A549 (cell line): ENCODE data around the gene NKAIN2.

Experiments
- RAD21 ChIP-seq, 2 experiments: fragments of >200 bp in 1 of 2; sonication (Bioruptor Twin) in 1 of 2; formaldehyde crosslinking in 1 of 2; IDR thresholded peaks in 1 of 2; conservative IDR thresholded peaks in 1 of 2; 2 replicates in 1 of 2; 3 replicates in 1 of 2; pipeline ENCODE4 v1.6.1; 2012 to 2018; ENCODE audit warnings: inconsistent platforms in 1 of 2
- TF ChIP-seq, protein P1 (sequence below): fragments of >200 bp; sonication (Bioruptor Twin); formaldehyde crosslinking; IDR thresholded peaks from 3 replicates; pipeline ENCODE4 v1.5.1; 2016
- TF ChIP-seq, protein P2 (sequence below): IDR thresholded peaks from 2 replicates; pipeline ENCODE4 v1.6.1; 2012

DNA sequence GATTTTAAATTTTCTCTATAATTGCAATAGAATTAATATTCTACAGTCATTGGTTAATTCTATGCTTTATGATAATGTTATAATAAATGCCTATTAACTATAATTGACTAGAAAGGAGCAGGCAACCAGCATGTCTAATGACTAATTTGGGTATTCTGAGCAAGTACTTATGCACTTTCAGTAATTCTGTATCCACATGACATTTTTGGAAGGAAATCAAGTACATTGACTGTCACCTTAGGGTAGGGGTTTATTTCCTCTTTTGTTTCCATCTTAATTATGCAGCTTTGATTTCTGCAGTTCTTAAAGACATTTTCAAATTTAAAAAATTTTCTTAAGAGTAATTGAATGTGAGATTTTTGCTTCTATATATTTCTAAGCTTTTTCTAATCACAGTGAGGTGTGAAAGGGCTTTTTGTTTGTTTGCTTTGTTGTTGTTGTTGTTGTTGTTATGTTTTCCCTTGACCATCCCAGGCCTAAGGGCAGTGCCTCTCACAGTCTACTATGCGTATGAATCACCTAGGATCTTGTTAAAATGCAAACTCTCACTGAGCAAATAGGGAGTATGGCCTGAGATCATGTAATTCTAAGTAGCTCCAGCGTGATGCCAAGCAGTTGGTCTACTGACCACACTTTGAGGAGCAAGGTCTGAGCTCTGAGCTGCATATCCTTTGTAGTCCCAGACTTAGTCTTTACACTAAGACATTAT is 691.4 kb downstream of the NKAIN2 start:
- no peak for TF ChIP-seq RAD21 (conservative IDR thresholded peaks at IDR 0.05 in 1 of 2, IDR thresholded peaks at IDR 0.05 in 1 of 2)
- TF ChIP-seq, protein P1, sequence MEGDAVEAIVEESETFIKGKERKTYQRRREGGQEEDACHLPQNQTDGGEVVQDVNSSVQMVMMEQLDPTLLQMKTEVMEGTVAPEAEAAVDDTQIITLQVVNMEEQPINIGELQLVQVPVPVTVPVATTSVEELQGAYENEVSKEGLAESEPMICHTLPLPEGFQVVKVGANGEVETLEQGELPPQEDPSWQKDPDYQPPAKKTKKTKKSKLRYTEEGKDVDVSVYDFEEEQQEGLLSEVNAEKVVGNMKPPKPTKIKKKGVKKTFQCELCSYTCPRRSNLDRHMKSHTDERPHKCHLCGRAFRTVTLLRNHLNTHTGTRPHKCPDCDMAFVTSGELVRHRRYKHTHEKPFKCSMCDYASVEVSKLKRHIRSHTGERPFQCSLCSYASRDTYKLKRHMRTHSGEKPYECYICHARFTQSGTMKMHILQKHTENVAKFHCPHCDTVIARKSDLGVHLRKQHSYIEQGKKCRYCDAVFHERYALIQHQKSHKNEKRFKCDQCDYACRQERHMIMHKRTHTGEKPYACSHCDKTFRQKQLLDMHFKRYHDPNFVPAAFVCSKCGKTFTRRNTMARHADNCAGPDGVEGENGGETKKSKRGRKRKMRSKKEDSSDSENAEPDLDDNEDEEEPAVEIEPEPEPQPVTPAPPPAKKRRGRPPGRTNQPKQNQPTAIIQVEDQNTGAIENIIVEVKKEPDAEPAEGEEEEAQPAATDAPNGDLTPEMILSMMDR = no peak
- TF ChIP-seq, protein P2, sequence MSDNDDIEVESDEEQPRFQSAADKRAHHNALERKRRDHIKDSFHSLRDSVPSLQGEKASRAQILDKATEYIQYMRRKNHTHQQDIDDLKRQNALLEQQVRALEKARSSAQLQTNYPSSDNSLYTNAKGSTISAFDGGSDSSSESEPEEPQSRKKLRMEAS = no peak
